Smooth muscle cell (in vitro differentiated cells): ENCODE results near the gene DLGAP4. TPM values are rescaled to one million over a fixed set of nuclear protein-coding genes. Genes with fewer than 3 reads are reported as not detected.

Experiments used
- DNase-seq: peaks from one replicate; lab custom pipeline; 2025; ENCODE audit not compliant: unreplicated experiment; lab: John Stamatoyannopoulos, UW
- H2AFZ ChIP-seq: fragments of 200-600 bp; sonication (generic); 2 replicates; pipeline ENCODE4 v1.6.0; 2016; ENCODE audit warnings: antibody characterized with exemption, low read depth, mild to moderate bottlenecking
- H3F3A ChIP-seq: fragments of 200-600 bp; sonication (generic); 2 replicates; pipeline ENCODE4 v1.6.0; 2017; ENCODE audit warnings: antibody characterized with exemption, low read depth
- H3K27ac ChIP-seq: fragments of 200-600 bp; sonication (generic); 2 replicates; pipeline ENCODE4 v1.5.1; 2016; ENCODE audit warnings: low read depth, mild to moderate bottlenecking
- H3K27me3 ChIP-seq: fragments of 200-600 bp; sonication (generic); 2 replicates; pipeline ENCODE4 v1.6.1; 2016; ENCODE audit warnings: low read depth, mild to moderate bottlenecking
- H3K36me3 ChIP-seq: fragments of 200-600 bp; sonication (generic); 2 replicates; pipeline ENCODE4 v1.5.1; 2016; ENCODE audit warnings: low read depth
- H3K4me1 ChIP-seq: fragments of 200-600 bp; sonication (generic); 2 replicates; pipeline ENCODE4 v1.5.1; 2016; ENCODE audit warnings: low read depth
- H3K4me2 ChIP-seq: fragments of 200-600 bp; sonication (generic); 2 replicates; pipeline ENCODE4 v1.6.0; 2016; ENCODE audit warnings: mild to moderate bottlenecking
- H3K4me3 ChIP-seq: fragments of 200-600 bp; sonication (generic); 2 replicates; pipeline ENCODE4 v1.5.1; 2016; ENCODE audit warnings: mild to moderate bottlenecking
- H3K79me2 ChIP-seq: fragments of 200-600 bp; sonication (generic); 2 replicates; pipeline ENCODE4 v1.6.0; 2016; ENCODE audit warnings: low read depth, mild to moderate bottlenecking
- H3K9ac ChIP-seq: fragments of 200-600 bp; sonication (generic); 2 replicates; pipeline ENCODE4 v1.6.0; 2016; ENCODE audit warnings: low read depth
- H3K9me3 ChIP-seq: fragments of 200-600 bp; sonication (generic); replicated peaks from 2 replicates; pipeline ENCODE4 v1.5.1; 2016; ENCODE audit warnings: low read depth
- H4K20me1 ChIP-seq: fragments of 200-600 bp; sonication (generic); 2 replicates; pipeline ENCODE4 v1.6.0; 2016; ENCODE audit warnings: low read depth
- WGBS: methylation state at CpG from one replicate; pipeline ENCODE4 v1.1.7; 2016; ENCODE audit warnings: low lambda C conversion rate; 5-methylcytosine and 5-hydroxymethylcytosine counted together
- polyA plus RNA-seq: library from polyadenylated mRNA; unstranded; fragments of >200 nt; fragmentation: Nextera tagmentation; extraction: Ambion mirVana; gene quantifications from 2 replicates; pipeline ENCODE4 v1.2.1, GENCODE V29; 2016
- total RNA-seq: library from RNA; depleted of rRNA; stranded (reverse); fragments of >200 nt; gene quantifications from 2 replicates; pipeline ENCODE4 v1.2.3, GENCODE V29; 2014
- TF ChIP-seq, protein P1 (sequence below): fragments of 200-600 bp; sonication (generic); IDR thresholded peaks from 2 replicates; pipeline ENCODE4 v1.5.1; 2017; ENCODE audit warnings: borderline replicate concordance, mild to moderate bottlenecking, antibody characterized with exemption; ENCODE audit not compliant: insufficient read depth, poor library complexity, severe bottlenecking

Gene DLGAP4
- total and polyA plus RNA-seq, 2 experiments from 2014 or later = 86.8 to 102 TPM

DNA sequence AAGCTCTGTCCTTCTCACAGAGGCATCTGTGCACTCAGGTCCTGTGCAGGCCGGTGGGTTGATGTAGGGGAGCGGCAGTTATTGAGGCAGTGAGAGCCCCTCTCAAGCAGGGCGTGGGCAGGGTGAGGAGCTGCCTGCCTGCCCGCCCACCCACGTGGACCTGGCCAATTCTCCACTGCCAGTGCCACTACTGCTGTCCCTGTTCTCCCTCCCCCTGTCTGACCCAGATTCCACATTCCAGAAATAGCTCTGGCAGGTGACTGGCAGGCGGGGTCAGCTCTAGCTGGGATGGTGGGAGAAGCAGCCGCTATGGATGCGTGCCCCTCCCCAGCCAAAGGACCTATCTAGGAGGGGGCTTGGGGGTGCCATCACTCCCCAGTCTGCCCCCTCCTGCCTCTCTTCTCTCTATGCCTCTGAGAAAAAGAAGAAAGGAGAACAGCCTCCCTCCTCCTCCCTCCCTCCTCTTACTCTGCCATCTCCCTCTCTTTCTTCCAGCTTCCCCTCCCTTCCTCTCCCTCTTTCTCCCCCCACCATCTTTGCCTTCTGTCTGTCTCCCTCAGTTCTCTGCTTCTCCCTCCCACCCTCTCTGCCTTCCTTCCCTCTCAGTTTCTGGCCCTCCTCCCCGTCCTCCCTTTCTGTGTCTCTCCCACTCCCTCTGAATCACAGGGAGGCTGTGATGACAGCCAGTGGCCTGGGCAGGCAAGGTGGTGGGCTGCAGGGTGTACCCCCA is 148.7 kb downstream of the DLGAP4 start:
- Histone ChIP-seq H3K36me3 (no peaks in the 10 kb centered on the region), H3K4me1 (peaks cover 7% of the 10 kb centered on the region), H3K79me2 (no peaks in the 10 kb centered on the region), H3K4me3 (no peak overlapping the region), H3K4me2 (peak overlapping the region; percentile 32), H4K20me1 (no peaks in the 10 kb centered on the region), H3F3A (no peaks in the 10 kb centered on the region), H3K27ac (no peak overlapping the region), H2AFZ (no peak overlapping the region), H3K9ac (no peak overlapping the region), H3K27me3 (no peaks in the 10 kb centered on the region), H3K9me3 (no peaks in the 10 kb centered on the region)
- WGBS = 39% methylated on average over 9 of the region's 9 CpGs
- TF ChIP-seq, protein P1, sequence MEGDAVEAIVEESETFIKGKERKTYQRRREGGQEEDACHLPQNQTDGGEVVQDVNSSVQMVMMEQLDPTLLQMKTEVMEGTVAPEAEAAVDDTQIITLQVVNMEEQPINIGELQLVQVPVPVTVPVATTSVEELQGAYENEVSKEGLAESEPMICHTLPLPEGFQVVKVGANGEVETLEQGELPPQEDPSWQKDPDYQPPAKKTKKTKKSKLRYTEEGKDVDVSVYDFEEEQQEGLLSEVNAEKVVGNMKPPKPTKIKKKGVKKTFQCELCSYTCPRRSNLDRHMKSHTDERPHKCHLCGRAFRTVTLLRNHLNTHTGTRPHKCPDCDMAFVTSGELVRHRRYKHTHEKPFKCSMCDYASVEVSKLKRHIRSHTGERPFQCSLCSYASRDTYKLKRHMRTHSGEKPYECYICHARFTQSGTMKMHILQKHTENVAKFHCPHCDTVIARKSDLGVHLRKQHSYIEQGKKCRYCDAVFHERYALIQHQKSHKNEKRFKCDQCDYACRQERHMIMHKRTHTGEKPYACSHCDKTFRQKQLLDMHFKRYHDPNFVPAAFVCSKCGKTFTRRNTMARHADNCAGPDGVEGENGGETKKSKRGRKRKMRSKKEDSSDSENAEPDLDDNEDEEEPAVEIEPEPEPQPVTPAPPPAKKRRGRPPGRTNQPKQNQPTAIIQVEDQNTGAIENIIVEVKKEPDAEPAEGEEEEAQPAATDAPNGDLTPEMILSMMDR = no peak
- no peak for DNase-seq

DNA sequence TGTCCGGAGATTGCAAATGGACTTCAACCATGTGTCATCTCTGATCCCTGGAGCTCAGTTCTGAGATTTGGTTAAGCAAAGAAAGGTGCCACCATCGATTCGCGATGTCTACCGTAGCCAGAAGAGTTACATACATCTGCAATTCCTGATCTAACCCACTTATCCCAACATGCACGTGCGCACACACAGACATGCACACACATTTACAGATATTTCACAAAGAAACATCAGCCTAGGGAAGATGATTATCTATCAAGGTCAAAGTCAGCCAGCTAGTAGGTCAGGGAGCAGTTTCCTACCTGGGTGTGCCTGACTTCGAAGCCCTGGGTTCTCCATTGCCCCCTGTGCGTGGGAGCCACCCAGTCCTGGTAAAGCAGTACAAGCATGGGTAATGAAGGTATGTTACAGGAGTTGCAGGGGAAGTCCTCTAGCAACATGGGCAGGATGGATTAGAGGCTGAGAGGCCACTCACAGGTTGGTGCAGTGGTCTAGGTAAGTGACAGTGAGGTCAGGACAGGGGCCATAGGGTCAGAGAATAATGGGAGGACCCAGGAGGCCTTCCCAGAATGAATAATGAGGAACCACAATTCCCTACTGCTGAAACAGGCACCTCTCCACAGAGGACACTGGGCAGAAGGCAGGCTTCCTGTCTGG is 150.0 kb downstream of the DLGAP4 start:
- Histone ChIP-seq H4K20me1 (no peaks in the 10 kb centered on the region), H3K27me3 (no peaks in the 10 kb centered on the region), H3K79me2 (no peaks in the 10 kb centered on the region), H3K4me1 (peaks cover 12% of the 10 kb centered on the region), H3K9ac (no peak overlapping the region), H3K4me2 (no peak overlapping the region), H3K27ac (no peak overlapping the region), H3F3A (peaks cover 7% of the 10 kb centered on the region), H2AFZ (no peak overlapping the region), H3K36me3 (no peaks in the 10 kb centered on the region), H3K4me3 (no peak overlapping the region), H3K9me3 (no peaks in the 10 kb centered on the region)
- WGBS = 93% methylated on average over 9 of the region's 9 CpGs
- no peak for DNase-seq
- TF ChIP-seq, protein P1 = no peak

DNA sequence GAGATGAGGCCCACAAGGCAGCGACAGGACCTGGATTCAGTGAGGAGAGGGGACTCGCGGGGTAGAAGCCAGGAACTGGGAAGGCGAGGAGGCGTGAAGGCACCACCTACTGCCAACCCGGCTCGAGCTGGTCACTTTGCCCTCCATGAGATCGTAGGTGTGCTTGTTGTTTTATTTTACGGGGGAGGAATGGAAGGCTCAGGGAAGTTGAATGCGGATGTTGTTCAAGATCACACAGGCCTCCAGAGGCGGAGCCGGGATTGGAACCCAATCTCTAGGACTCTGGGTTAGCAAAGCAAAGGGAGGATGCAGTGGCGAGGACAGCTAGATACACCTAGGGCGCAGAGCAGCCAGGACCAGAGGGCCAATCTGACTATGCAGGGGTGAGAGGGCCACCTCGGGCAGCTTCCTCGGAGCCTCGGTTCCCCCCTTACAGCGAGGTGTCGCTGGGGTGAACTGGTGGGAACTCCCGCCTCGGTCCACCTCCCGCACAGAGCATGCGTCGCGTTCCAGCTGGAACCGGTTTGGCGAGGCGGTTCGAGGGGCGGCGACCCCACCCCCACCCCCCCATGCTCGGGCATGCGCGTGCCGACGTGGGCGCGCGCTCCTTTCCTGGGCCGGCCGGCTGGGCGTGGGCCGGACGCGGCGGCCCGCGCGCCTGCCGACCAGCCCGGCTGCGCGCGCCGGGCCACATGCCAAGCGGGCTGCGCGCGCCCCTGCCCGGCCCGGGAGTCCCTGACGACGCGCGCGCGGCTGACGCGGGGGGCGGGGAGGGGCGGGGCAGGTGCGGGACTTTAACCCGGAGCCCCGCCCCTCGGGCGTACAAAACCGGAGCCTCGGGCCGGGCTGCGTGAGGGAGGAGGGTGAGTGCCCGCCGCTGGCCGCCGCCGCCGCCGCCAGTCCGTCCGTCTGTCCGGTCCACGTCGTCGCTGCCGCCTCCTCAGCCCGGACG is 154.8 kb downstream of the DLGAP4 start:
- Histone ChIP-seq H3F3A (peaks cover 45% of the 10 kb centered on the region), H3K9me3 (no peaks in the 10 kb centered on the region), H2AFZ (peak overlapping the region; percentile 88), H3K4me3 (peak overlapping the region; percentile 99), H3K36me3 (no peaks in the 10 kb centered on the region), H3K9ac (peak overlapping the region; percentile 23), H3K27me3 (no peaks in the 10 kb centered on the region), H3K4me1 (peaks cover 33% of the 10 kb centered on the region), H3K27ac (peak overlapping the region; percentile 64), H3K79me2 (peaks cover 37% of the 10 kb centered on the region), H4K20me1 (peaks cover 41% of the 10 kb centered on the region), H3K4me2 (peak overlapping the region; percentile 73)
- WGBS = 15% methylated on average over 48 of the region's 96 CpGs
- peak; percentile 96 for DNase-seq
- TF ChIP-seq, protein P1 = no peak
